ENCODE results near the gene MTHFSD. TPM values are rescaled to one million over a fixed set of nuclear protein-coding genes. Genes with fewer than 3 reads are reported as not detected.

MTHFSD gene
- total RNA-seq, 4 donors from 2014 or later = 12.5 to 26.6 (median 19.3) TPM

DNA sequence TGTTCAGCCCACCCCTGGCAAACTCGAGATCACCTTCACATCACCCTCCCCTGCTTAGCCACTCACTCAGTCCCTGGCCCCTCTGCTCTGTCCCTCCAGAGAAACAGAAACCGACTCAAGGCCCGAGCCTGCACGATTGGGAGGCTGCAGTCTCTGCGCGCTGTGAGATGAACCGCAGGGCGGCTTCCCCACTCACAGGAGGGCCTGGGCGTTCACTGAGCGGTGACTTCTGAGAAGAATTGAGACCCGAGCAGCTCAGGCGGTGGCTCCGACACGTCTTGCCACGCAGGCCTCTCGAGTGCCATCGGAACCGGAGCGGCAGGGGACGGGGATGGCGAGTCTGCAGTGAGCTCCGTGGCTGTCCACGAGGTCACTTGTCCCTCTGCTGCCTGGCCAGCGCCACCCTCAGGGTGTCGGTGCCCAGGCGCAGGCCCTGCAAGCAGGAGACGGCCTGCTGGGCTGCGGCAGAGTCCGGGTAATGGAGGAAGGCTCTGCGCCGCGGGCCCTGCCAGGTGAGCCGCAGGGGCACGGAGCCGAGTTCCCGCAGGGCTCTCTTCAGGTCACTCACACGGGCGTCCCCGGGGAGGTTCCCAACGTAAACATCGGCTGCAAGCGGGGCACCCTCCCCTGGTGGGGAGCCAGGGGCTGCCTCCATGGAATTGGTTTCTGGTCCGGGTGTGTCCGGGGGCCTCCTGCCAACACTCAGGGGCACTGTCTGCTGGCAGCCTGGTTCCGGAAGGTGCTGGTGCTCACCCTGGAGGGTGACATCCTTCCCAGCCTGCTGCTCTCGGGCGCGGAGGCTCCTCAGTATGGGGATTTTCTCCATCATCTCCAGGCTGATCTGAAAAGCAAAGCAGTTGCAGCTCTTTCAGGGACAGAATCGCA, 23.2 kb downstream of the MTHFSD start:
- no peaks in the 10 kb centered on the region for H3K9me3 ChIP-seq
- H3K36me3 ChIP-seq = peaks cover 0 to 39% of the 10 kb centered on the region in 2 donors
- peak overlapping the region in 3 of 4 donors; percentile 50 to 77 (median 74) for H3K27ac ChIP-seq
- no peak for TF ChIP-seq POLR2A (IDR thresholded peaks at IDR 0.05)
- TF ChIP-seq POLR2AphosphoS5 (IDR thresholded peaks at IDR 0.05) = no peak
- TF ChIP-seq, protein P1, sequence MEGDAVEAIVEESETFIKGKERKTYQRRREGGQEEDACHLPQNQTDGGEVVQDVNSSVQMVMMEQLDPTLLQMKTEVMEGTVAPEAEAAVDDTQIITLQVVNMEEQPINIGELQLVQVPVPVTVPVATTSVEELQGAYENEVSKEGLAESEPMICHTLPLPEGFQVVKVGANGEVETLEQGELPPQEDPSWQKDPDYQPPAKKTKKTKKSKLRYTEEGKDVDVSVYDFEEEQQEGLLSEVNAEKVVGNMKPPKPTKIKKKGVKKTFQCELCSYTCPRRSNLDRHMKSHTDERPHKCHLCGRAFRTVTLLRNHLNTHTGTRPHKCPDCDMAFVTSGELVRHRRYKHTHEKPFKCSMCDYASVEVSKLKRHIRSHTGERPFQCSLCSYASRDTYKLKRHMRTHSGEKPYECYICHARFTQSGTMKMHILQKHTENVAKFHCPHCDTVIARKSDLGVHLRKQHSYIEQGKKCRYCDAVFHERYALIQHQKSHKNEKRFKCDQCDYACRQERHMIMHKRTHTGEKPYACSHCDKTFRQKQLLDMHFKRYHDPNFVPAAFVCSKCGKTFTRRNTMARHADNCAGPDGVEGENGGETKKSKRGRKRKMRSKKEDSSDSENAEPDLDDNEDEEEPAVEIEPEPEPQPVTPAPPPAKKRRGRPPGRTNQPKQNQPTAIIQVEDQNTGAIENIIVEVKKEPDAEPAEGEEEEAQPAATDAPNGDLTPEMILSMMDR (IDR thresholded peaks at IDR 0.05) = no peak
- TF ChIP-seq EP300 (IDR thresholded peaks at IDR 0.05) = no peak
- peaks cover 0 to 18% (median 0%) of the 10 kb centered on the region in 3 donors for H3K4me1 ChIP-seq
- H3K27me3 ChIP-seq = no peaks in the 10 kb centered on the region
- WGBS, 2 donors (ENCODE audit: low coverage in 1 of 2) = 69 to 95% methylated on average over 2 to 11 of the region's 49 CpGs
- ATAC-seq = no peak
- H3K4me3 ChIP-seq = peak overlapping the region in 1 of 2 donors; percentile 10

DNA sequence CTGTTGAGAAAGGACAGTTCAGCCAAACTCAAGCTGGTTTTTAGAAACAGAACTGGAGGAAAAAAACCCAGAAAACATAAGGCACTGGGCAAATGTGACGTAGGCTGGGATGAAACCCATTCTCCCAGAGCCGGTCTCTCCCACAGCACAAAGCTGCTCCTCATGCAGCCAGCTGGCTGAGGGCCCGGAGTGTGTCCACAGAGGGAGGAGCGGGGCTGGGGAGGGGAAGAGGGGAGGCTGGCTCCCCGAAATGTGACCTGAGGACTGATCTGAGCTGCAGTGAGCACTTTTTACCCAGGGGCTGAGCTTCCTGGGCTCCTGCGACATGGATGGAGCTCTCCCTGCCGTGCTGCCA, 23.9 kb downstream of the MTHFSD start:
- no peaks in the 10 kb centered on the region for H3K27me3 ChIP-seq
- H3K4me1 ChIP-seq = peaks cover 0 to 18% (median 0%) of the 10 kb centered on the region in 3 donors
- ATAC-seq = peak; percentile 86
- H3K9me3 ChIP-seq = no peaks in the 10 kb centered on the region
- TF ChIP-seq POLR2A (IDR thresholded peaks at IDR 0.05) (no peak), POLR2AphosphoS5 (IDR thresholded peaks at IDR 0.05) (peak; percentile 21), EP300 (IDR thresholded peaks at IDR 0.05) (no peak)
- TF ChIP-seq, protein P1 (IDR thresholded peaks at IDR 0.05) = no peak
- H3K36me3 ChIP-seq = peaks cover 0 to 31% of the 10 kb centered on the region in 2 donors
- H3K4me3 ChIP-seq = peak overlapping the region in 1 of 2 donors; percentile 10
- H3K27ac ChIP-seq = peak overlapping the region in 3 of 4 donors; percentile 50 to 77 (median 74)
- WGBS, 2 donors (ENCODE audit: low coverage in 1 of 2) = 31% methylated on average over 5 of the region's 7 CpGs; no CpG with 5 or more reads in 1 of the 2 donors

DNA sequence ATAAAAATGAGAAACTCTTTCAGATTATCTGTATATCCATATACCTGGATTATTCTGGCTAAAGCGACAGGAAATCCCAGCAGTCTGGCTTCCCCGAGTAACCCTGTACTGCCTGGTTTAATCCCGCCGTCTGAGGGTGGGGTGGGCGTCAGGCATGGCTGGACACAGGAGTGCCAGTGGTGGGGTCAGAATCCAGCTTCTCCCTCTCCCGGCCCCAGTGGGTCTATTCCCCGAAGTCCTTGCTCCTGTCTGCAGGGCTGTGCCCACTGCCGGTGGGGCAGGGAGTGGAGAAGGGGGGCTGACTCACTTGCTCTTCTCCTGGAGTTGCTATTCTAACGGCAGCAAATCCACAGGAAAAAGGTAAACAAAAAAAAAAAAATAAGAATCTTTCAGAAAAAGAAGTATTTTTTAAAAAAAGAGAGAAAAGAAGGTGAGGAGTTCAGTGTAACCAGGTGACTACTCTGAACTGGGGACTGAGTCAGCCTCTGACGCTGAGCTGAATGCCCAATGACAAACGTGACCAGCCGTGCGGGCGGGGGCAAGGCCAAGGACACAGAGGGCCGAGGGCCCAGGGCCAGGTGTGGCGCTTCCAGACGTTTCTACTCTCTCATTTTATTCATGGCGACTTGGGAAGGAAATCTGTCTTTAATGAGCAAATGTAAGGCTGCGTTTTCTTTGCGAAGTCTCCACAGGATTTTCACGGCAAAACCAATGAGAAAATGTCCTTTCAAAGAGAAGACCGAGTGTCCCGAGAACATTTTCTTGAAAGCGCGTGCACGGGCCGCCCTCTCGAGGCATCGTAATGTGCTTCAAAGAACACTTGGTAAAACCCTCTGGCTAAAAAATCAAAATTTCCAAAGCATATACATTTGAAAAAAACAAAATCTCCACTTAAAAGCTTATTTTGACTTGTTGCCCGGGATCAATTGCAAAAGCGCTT, 24.5 kb downstream of the MTHFSD start:
- WGBS, 2 donors (ENCODE audit: low coverage in 1 of 2) = 41 to 63% methylated on average over 16 to 21 of the region's 31 CpGs
- Histone ChIP-seq H3K4me1 (peaks cover 0 to 18% (median 0%) of the 10 kb centered on the region in 3 donors), H3K36me3 (peaks cover 0 to 27% of the 10 kb centered on the region in 2 donors), H3K27ac (peak overlapping the region in 3 of 4 donors; percentile 50 to 77 (median 74)), H3K4me3 (no peak overlapping the region), H3K9me3 (no peaks in the 10 kb centered on the region), H3K27me3 (no peaks in the 10 kb centered on the region)
- ATAC-seq = no peak
- TF ChIP-seq EP300 (IDR thresholded peaks at IDR 0.05) (no peak), POLR2A (IDR thresholded peaks at IDR 0.05) (no peak), POLR2AphosphoS5 (IDR thresholded peaks at IDR 0.05) (no peak)
- TF ChIP-seq, protein P1 (IDR thresholded peaks at IDR 0.05) = no peak

DNA sequence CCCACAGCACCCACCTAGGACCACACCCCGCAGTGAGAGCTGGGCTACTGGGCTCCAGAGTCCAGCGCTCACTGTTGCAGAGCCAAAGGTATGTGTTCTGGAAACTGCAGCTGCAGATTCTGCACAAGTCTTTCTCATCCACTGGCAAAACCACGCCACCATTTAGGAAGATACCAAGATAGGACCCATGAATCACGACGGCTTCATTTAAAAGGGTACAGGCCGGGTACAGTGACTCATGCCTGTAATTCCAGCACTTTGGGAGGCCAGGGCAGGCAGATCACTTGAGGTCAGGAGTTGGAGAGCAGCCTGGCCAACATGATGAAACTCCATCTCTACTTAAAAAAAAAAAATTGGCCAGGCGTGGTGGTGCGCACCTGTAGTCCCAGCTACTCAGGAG, 25.9 kb downstream of the MTHFSD start:
- no peak for ATAC-seq
- Histone ChIP-seq H3K27ac (no peak overlapping the region), H3K9me3 (no peaks in the 10 kb centered on the region), H3K36me3 (peaks cover 0 to 22% of the 10 kb centered on the region in 2 donors), H3K4me3 (no peak overlapping the region), H3K4me1 (peaks cover 0 to 18% (median 0%) of the 10 kb centered on the region in 3 donors), H3K27me3 (no peaks in the 10 kb centered on the region)
- TF ChIP-seq, protein P1 (IDR thresholded peaks at IDR 0.05) = no peak
- TF ChIP-seq EP300 (IDR thresholded peaks at IDR 0.05) (no peak), POLR2A (IDR thresholded peaks at IDR 0.05) (no peak), POLR2AphosphoS5 (IDR thresholded peaks at IDR 0.05) (no peak)
- WGBS, 2 donors (ENCODE audit: low coverage in 1 of 2) = 60 to 71% methylated on average over 2 of the region's 8 CpGs

Measured in gastroesophageal sphincter (tissue), 4 donors.